HS-5 (cell line): ENCODE measurements around the gene ELP4.

ENCODE experiments used
- DNase-seq: peaks from one replicate; pipeline ENCODE4 v3.0.0-alpha.2; 2012; ENCODE audit warnings: low read depth

The ELP4 gene

DNA sequence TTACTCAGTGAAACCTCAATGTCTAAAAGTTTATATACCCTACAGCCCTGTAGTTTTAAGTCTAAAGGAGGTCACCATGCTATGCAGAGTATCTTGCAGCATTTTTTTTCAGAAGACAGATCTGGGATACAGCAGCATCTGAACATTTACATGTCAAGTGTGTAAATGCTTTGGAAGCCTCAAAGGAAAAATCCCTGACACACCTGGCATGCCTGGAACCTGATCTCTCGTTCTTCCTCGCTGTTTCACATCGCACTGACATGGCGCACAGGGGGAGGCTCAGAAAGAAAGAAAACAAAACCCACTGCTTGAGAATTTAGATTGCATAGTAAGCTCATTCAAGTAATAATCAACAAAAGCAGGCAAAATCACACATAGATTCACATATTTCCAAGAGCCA, 270.5 kb downstream of the ELP4 start:
- DNase-seq, result no peak

- DNase-seq, result no peak
These were observed 271.0 kb downstream of the ELP4 start for GRCh38 chr11:31780480-31780971.

DNA sequence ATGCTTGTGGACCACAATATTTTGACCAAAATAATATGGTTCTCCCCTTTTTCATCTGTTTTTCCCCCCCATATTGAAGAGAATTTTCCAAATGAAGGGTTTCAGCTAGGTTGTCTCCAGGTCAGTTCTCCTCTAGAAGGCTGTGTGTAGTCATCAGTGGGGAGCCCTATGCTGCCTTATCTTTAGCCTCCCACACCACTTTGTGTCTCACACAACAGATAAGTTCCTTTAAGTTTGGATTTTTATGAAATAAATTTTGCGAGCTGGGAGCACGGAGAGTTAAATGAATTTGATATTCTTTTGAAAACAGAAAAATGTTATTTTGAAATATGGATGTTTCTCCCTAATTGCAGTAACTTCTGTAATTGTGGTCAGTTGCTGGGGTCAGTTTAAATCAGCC, 272.7 kb downstream of the ELP4 start:
- no peak for DNase-seq

- DNase-seq, result no peak
These were observed 273.7 kb downstream of the ELP4 start for GRCh38 chr11:31783252-31783651.

DNA sequence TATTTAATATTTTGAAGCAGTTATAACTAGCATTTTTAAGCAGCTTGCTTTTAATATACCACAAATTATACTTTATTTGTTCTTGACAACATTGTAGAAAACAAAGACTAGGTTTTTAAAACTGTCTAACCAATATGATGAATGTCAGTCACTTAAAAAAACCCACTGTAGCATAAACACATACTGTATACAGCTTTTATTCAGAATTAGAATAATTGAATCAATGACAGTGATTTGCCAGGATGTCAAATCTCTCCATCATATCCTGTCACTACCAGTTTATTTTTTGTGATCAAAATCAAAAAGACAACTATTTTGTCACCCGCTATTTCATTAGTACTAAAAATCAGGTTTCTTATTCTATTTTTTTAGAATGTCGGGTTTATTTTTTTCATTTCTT, 275.0 kb downstream of the ELP4 start:
- no peak for DNase-seq

GRCh38 chr11:31786996-31787685, 277.6 kb downstream of the ELP4 start:
- DNase-seq, result no peak

DNA sequence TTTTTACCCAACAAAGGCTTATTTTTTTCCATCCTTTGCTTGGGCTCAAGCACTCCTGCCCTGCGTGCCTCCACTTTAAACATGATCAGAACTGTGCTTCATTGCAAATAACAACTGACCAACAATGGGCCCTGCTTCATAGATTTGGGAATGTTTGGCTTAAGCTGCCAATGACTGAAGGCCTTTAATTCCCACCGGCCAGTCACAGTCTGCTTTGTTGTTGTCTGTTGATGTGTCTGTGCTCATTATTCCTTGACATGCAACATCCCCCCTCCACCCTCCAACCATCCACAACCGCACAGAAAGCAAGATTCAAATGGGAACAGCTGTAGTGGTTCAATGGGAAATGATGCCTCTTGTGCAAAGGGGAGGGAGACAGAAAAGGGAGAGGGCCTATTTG, 278.5 kb downstream of the ELP4 start:
- DNase-seq, result no peak

- no peak for DNase-seq
These were observed 281.1 kb downstream of the ELP4 start for GRCh38 chr11:31790649-31791048.

- no peak for DNase-seq
These were observed 282.5 kb downstream of the ELP4 start for GRCh38 chr11:31792036-31792435.

- no peak for DNase-seq
These were observed 282.9 kb downstream of the ELP4 start for GRCh38 chr11:31792456-31792855.

DNA sequence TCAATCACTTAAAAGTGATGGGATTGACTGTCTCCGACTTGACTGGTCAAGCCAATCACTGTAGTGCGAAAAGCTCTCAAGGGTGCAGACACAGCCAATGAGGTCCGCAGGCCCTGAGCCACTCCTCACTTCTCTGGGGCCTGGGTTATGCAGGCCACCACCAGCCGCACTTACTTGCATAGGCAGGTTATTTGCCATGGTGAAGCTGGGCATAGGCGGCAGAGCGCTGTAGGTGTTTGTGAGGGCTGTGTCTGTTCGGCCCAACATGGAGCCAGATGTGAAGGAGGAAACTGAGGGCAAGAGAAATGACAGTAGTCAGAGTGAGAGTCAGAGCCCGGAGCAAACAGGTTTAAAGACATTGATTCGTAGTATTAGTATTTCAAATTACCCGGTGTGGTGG, 283.7 kb downstream of the ELP4 start:
- DNase-seq, result no peak

DNA sequence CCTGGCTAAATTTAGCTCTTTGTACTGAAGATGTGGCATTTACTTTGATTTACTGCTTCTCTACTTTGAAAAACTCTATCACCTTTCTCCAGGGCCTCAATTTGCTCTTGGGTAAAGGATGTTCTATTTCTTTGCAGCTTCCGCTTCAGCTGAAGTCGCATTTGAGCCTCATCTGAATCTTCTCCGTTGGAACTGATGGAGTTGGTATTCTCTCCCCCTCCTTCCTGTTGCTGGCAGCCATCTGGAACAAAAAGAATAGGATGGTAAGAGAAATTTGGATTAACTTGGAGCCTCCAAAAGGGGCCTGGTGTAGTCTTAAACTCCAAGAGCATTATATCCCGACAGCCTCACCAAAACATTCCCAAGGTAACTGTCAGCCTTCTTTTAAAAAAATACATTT, 285.0 kb downstream of the ELP4 start:
- no peak for DNase-seq

DNA sequence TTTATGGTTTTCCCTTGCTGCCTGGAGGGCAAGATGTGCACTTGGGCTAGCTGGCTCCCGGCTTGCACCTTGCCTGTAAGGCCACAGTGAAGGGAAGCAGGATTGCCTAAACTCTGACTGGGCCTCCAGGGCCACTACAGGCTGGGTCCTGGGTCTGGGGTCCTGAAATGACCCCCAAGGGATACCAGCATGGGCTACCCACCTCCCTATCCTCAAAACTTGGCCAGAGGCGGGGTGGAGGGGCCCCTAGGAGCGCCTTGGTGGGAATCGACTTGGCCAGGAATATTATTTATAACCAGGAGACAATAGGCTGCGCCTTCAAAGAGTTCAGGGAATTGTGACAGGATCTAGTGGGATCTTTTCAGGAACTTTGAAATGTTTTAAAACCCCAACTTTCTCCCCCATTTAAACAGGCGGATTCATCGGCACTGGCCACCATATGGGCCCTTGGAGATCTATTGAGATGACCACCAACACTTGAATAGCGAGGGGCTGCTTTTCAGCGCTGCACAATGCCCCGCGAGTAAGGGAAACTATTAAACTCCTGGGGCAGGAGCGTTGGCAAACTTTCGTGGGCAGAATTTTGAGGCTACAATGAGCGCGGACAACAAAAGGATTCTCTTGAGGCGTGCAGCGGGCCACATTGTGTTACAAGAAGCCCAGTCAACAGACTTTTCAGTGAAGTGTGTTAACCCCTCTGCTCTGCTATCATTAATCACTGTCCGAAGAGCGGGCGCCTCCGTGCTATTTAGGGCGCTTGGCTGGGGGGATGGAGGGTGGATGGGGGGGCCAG, 286.3 kb downstream of the ELP4 start:
- DNase-seq, result no peak

DNA sequence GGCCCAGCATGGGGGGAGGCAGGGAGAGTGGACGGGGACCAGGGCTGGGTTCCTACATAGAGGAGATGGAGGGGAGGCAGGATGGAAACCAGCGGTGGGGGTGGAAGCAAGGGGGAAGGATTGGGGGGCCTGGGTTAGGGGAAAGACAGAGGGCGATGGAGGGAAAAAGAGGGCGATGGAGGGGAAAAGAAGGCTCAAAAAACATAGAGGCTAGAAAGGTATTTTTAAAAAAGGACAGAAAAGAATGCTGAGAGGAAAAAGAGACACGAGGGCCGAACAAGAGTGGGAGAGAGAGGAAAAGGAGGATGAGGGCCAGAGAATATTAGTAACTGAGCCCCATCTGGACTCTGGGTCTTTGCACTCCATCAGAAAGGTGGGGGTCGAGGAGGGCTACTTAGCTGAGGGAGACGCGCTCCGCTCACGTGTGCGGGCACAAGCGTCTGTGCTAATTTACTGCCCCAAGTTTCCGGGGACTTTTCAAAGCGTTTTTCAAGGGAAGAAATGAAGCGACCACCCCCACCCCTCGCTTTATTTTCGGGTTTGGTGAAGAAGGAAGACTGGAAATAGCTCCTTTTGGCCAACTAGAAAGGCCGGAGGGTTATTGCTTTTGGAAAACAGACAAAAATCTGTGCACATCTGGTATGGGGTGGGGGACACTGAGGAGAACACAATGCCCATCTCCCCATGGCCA, 287.1 kb downstream of the ELP4 start:
- no peak for DNase-seq

DNA sequence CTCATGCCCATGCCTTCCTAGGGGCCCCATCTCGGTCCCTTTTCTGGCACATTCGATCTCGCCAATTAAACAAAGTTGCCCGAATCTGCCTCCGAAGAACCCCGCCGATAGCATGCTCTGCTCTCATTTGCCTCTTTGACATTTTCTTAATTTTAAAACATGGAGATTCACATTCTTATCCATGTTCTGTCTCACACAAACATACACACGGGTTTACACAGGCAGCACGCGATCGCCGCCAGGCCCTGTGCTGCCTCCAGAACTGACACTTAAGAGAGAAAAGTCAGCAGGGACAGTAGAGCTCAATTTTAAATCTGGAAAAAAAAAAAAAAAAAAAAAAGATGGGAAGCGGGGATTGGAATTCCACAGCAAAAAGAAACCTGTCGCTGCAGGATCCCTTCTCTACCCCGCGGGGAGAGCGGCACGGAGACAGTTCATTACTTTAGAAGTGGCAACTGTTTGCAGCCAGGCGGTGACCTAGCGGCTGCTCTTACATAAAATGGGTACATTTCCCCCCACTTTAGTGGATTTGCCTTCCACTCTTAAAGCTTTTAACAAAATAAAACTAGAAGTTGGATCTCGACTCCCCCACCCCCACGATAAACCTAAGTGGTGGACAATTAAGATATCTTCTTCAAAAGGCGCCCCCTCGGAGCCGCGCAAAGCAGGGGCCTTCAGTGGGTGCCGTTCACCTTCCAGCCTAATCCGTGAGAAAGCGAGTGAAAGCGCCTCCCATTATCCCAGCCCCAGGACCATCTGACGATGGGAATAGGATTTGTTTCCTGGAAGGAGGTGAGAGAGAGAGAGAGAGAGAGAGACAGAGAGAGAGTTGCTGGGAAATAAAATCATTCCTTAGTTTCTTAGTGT, 287.9 kb downstream of the ELP4 start:
- DNase-seq, result no peak

DNA sequence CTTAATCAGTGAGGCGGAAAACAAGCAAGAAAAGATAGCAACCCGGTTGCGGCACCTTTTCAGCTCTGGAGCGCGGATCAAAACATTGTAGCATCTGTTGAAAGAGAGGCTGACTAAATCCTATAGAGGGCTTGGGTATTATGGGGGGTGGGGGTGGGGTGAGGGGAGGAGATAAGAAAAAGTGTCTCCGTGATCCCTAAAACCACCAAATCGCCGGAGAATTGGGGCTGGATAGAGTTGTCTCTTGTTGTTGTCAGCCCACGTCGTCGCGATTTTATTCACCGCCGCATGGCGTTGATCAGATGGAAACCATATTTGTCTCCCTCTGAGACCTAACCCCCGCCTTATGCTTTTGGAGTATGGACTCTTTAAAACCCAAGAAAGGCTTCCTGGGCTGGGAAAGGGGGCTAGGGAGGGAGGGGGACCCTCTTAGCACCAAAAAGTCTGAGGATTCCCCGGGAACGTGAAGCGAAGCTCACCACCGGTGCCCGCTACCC, 288.5 kb downstream of the ELP4 start:
- no peak for DNase-seq

DNA sequence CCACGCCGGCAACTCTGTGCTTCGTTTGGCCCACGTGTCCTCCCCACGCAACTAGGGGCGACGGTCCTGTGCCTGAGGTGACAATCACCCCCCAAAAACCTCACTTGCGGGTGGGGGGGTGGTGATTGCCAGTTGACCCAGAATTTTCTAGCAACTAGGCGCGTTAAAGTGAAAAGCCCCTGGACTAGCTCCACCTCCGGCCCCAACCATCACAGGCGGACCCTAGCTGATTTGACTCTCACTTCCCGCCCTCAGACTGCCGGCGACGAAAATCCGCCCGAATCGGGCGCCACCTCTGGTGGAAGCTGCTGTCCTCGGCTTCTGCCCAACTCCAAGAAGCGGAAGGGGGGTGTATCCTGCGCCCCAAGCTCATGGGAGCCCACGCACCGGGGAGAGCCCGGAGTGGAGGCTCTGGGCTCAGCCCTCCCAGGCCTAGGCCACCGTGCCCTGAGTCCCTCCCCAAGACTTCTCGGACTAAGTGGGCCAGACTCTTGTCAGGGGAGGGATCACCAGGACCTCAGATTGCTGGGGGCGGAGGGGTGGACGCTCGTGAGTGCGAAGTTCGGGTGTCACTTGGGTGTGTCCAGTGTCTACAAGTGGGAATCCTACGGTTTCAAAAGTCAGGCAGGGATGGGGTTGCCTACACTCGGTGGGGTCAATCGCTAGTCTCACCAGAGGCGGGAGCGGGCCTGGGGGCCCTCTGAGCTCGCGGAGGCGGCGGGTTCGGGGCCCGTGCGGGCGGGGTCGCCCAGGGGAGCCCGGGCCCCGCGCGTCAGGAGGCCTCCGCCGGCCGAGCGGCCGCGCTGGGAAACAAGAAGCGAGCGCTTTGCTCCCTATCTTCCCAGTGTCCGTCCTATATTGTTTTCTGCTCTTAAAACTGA, 289.2 kb downstream of the ELP4 start:
- DNase-seq, result no peak

DNA sequence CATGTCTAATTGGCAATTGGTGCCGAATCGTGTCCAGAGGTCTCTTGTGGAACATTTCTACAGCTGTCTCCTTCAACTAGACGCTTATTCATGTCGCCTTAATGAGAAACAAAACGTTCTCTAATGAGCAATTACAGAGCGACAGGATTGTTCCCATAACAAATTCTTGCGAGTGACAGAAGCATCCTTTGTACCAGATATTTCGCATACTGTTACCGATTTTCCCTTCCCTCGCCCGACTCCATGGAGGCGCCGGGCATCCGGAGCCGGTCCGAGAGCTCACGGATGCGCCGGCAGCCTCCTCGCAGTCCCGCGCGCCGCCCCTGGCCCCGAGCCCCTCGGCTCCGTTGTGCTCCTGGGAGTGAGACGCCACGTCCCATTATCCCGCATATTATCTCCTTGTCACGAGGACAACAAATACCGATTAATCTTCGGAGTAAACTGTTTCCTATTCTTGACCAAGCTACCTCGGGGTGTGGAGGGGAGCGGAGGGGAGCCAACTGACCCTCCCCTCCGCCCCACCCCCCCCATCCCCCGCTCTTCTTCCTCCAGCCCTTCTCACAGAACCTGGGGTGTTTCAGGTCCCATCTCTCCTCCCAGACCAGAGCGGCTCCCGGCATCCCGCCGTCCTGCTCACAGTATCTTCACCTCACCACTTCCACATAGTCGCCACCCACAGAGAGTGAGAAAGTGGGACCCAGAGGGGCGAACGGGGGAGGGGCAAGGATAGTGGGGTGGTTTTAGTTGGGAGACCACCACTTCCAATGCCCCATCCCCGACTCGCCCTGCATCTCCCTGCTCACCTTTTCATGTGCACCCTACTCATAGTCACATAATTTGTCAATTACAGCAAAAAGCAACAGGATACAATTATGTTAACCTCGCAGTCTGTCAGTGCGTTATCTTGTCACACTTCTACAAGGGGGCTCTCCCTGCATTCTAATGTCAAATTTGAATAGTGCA, 290.1 kb downstream of the ELP4 start:
- no peak for DNase-seq

DNA sequence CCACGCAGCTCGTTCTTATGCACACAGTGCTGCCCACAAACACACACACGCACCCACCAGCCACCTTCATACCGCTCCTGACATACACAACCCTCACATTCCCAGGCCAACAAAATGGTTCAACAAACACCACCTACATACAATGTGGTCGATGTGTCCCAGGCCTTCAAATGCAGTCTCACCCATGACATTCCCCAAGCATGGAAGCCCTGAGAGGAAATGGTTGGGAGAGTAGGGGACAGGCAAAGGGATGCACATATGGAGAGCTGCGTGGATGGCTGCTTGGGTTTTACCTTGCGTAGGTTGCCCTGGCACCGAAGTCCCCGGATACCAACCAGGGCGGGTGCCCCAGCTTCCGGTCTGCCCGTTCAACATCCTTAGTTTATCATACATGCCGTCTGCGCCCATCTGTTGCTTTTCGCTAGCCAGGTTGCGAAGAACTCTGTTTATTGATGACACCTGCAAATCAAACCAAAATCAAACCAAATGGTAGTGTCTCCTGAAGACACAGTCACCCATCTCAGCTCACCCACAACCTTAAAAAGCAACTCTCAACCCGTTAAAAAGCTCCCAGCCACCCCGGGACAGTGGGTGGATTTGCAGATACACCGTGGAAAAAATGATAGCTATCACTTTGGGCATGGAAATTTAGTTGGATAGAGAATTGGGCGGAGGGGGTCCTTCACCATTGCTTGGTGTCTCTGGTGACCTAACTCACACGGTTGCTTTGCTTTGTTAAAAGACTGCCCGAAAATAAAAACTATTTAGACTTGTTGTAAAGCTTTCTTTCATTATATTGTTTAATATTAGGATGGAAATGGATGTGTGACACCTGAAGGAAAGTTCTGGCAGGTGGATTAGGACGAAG, 291.1 kb downstream of the ELP4 start:
- no peak for DNase-seq
